Endodermal cell (in vitro differentiated cells): ENCODE results near the gene COL23A1. TPM values are rescaled to one million over a fixed set of nuclear protein-coding genes. Genes with fewer than 3 reads are reported as not detected.

Source experiments
- DNase-seq: peaks from one replicate; pipeline ENCODE4 v3.0.0-alpha.2; 2017
- H3K27ac ChIP-seq: 2 replicates; pipeline ENCODE4 v1.5.1; 2013; ENCODE audit warnings: mild to moderate bottlenecking, low read depth, low read length, moderate library complexity
- H3K27me3 ChIP-seq: 2 replicates; pipeline ENCODE4 v1.6.1; 2013; ENCODE audit warnings: mild to moderate bottlenecking, low read length, moderate library complexity; ENCODE audit not compliant: insufficient read depth, control insufficient read depth, poor library complexity, severe bottlenecking
- H3K36me3 ChIP-seq: 2 replicates; pipeline ENCODE4 v1.7.0; 2013; ENCODE audit warnings: mild to moderate bottlenecking, low read length, moderate library complexity; ENCODE audit not compliant: control insufficient read depth, insufficient read depth
- H3K4me1 ChIP-seq: one replicate; pipeline ENCODE4 v1.7.0; 2013; ENCODE audit warnings: low read length; ENCODE audit not compliant: control insufficient read depth, insufficient read depth
- H3K4me3 ChIP-seq: 2 replicates; pipeline ENCODE4 v1.5.1; 2013; ENCODE audit warnings: mild to moderate bottlenecking, low read length, moderate library complexity
- H3K9ac ChIP-seq: 2 replicates; pipeline ENCODE4 v1.6.1; 2013; ENCODE audit warnings: mild to moderate bottlenecking, low read length, moderate library complexity; ENCODE audit not compliant: poor library complexity, severe bottlenecking; ENCODE audit errors: extremely low read depth
- H3K9me3 ChIP-seq: 2 replicates; pipeline ENCODE4 v1.6.1; 2013; ENCODE audit warnings: mild to moderate bottlenecking, low read length, moderate library complexity; ENCODE audit not compliant: control insufficient read depth
- H3K27ac Mint-ChIP-seq: 2 replicates; pipeline ENCODE4 v1.8.0; 2020; ENCODE audit warnings: mixed read lengths
- H3K27me3 Mint-ChIP-seq: 2 replicates; pipeline ENCODE4 v1.8.0; 2021; ENCODE audit warnings: mild to moderate bottlenecking, mixed read lengths; ENCODE audit not compliant: insufficient read depth
- H3K36me3 Mint-ChIP-seq: 2 replicates; pipeline ENCODE4 v1.8.0; 2020; ENCODE audit warnings: low read depth, mixed read lengths
- H3K4me1 Mint-ChIP-seq: 2 replicates; pipeline ENCODE4 v1.8.0; 2020; ENCODE audit warnings: mixed read lengths
- H3K4me3 Mint-ChIP-seq: 2 replicates; pipeline ENCODE4 v1.8.0; 2020; ENCODE audit warnings: mild to moderate bottlenecking, moderate library complexity, mixed read lengths
- H3K9me3 Mint-ChIP-seq: 2 replicates; pipeline ENCODE4 v1.8.0; 2020; ENCODE audit warnings: mild to moderate bottlenecking, mixed read lengths
- CTCF ChIP-seq: fragments of 200-600 bp; sonication (generic); conservative IDR thresholded peaks from 2 replicates; pipeline ENCODE4 v1.5.0; 2021; ENCODE audit warnings: antibody characterized with exemption, mild to moderate bottlenecking
- WGBS, 2 experiments: methylation state at CpG; one replicate each; pipeline versions ENCODE4 v1.1.5 to v1.1.7; 2013; ENCODE audit warnings: missing lambda C conversion rate in 2 of 2, mixed read lengths in 1 of 2; ENCODE audit not compliant: insufficient coverage in 1 of 2, insufficient read length in 1 of 2; 5-methylcytosine and 5-hydroxymethylcytosine counted together
- total RNA-seq, 2 donors: library from RNA; stranded (reverse); fragmentation: NEBNext Ultra II Directional in 1 of 2; extraction: Animal tissue kit (Norgen Biotek cat#: 25700) in 1 of 2; gene quantifications; 2 replicates in 1 of 2; 3 replicates in 1 of 2; pipeline ENCODE4 v1.2.1, GENCODE V29; 2021

COL23A1 gene
- total RNA-seq, 2 donors from 2014 or later = 50.2 to 71.3 TPM

GRCh38 chr5:178580271-178580955, 9.8 kb downstream of the COL23A1 start:
- DNase-seq = no peak
- TF ChIP-seq CTCF = no peak
- Histone ChIP-seq H3K4me3 (no peak overlapping the region), H3K36me3 (peaks cover 8% of the 10 kb centered on the region), H3K4me1 (peaks cover 5% of the 10 kb centered on the region), H3K27ac (no peak overlapping the region), H3K9me3 (peaks cover 5% of the 10 kb centered on the region), H3K9ac (no peak overlapping the region), H3K27me3 (no peaks in the 10 kb centered on the region)
- Mint-ChIP-seq H3K36me3 (peaks cover 24% of the 10 kb centered on the region), H3K4me1 (peaks cover 23% of the 10 kb centered on the region), H3K4me3 (no peak overlapping the region), H3K9me3 (peaks cover 3% of the 10 kb centered on the region), H3K27ac (no peak overlapping the region), H3K27me3 (peaks cover 4% of the 10 kb centered on the region)
- WGBS, 2 experiments = 92 to 94% methylated on average over 15 of the region's 15 CpGs

- peaks cover 4% of the 10 kb centered on the region for H3K27me3 Mint-ChIP-seq
- Histone ChIP-seq H3K27me3 (no peaks in the 10 kb centered on the region), H3K4me3 (no peak overlapping the region), H3K4me1 (peaks cover 6% of the 10 kb centered on the region), H3K9me3 (peaks cover 7% of the 10 kb centered on the region), H3K27ac (no peak overlapping the region), H3K36me3 (peaks cover 11% of the 10 kb centered on the region), H3K9ac (no peak overlapping the region)
- H3K4me1 Mint-ChIP-seq = peaks cover 25% of the 10 kb centered on the region
- peak; percentile 49 for DNase-seq
- no peak overlapping the region for H3K4me3 Mint-ChIP-seq
- peaks cover 29% of the 10 kb centered on the region for H3K36me3 Mint-ChIP-seq
- TF ChIP-seq CTCF = no peak
- H3K27ac Mint-ChIP-seq = no peak overlapping the region
- 95 to 98% methylated on average over 7 of the region's 7 CpGs for WGBS, 2 experiments
- peaks cover 4% of the 10 kb centered on the region for H3K9me3 Mint-ChIP-seq
Measured at GRCh38 chr5:178577944-178578343, 12.2 kb downstream of the COL23A1 start.

- no peak overlapping the region for H3K27ac ChIP-seq
- H3K9ac ChIP-seq = peak overlapping the region; percentile 15
- Mint-ChIP-seq H3K4me1 (peaks cover 21% of the 10 kb centered on the region), H3K27me3 (peaks cover 4% of the 10 kb centered on the region), H3K4me3 (peak overlapping the region; percentile 70), H3K9me3 (peaks cover 9% of the 10 kb centered on the region), H3K27ac (peak overlapping the region; percentile 95), H3K36me3 (peaks cover 35% of the 10 kb centered on the region)
- H3K27me3 ChIP-seq = no peaks in the 10 kb centered on the region
- H3K36me3 ChIP-seq = peaks cover 16% of the 10 kb centered on the region
- peaks cover 13% of the 10 kb centered on the region for H3K9me3 ChIP-seq
- 45 to 50% methylated on average over 23 to 31 of the region's 31 CpGs for WGBS, 2 experiments
- peak; percentile 51 for TF ChIP-seq CTCF
- DNase-seq = peak; percentile 87
- H3K4me1 ChIP-seq = peaks cover 6% of the 10 kb centered on the region
- H3K4me3 ChIP-seq = peak overlapping the region; percentile 60
Measured at GRCh38 chr5:178577376-178577839, 12.8 kb downstream of the COL23A1 start.
